ENCODE data around the gene AMMECR1.

AMMECR1 gene

DNA sequence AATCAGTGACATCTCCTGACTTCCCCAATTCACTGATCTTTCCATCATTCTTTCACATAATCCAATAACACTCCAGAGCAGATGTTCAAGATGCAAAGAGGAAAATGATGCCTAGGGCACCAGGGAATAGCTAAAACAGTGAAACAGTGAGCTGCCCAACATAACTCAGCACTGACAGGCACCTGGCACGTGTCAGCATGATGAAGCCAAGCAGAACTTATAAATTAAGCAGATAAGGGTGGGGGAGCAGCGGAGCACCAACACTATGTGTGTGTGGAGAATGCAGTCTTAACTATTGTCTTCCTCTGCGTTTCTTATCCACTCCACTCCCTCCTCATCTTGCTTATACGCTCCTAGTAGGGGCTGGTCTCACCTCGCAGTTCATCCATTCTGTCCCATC, 89.4 kb downstream of the AMMECR1 start:
- no peak overlapping the region for H3K4me3 ChIP-seq (ENCODE audit: low read depth, low read length)
- TF ChIP-seq, protein P1, sequence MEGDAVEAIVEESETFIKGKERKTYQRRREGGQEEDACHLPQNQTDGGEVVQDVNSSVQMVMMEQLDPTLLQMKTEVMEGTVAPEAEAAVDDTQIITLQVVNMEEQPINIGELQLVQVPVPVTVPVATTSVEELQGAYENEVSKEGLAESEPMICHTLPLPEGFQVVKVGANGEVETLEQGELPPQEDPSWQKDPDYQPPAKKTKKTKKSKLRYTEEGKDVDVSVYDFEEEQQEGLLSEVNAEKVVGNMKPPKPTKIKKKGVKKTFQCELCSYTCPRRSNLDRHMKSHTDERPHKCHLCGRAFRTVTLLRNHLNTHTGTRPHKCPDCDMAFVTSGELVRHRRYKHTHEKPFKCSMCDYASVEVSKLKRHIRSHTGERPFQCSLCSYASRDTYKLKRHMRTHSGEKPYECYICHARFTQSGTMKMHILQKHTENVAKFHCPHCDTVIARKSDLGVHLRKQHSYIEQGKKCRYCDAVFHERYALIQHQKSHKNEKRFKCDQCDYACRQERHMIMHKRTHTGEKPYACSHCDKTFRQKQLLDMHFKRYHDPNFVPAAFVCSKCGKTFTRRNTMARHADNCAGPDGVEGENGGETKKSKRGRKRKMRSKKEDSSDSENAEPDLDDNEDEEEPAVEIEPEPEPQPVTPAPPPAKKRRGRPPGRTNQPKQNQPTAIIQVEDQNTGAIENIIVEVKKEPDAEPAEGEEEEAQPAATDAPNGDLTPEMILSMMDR (IDR thresholded peaks at IDR 0.05; ENCODE audit: borderline replicate concordance, insufficient read depth, low read depth, low read length) = no peak

DNA sequence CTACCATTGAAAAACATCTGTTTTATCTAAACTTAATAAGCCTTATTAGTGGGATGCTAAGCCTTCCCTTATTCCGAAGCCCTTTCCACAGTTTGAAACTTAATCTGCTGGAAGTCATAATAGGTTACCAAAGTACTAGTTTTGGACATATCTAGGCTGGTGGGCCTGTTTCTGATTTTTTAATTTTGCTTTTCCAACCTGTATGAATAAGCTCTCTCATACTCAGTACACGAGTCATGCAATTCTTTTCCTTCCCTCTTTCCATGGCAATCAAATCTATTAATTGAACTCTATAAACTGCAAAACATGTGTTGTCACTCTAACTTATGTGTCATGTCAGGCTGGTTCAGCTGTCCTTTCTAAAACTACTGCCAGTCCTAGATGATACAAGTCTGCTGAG, 91.0 kb downstream of the AMMECR1 start:
- no peak overlapping the region for H3K4me3 ChIP-seq (ENCODE audit: low read depth, low read length)
- TF ChIP-seq, protein P1 (IDR thresholded peaks at IDR 0.05; ENCODE audit: borderline replicate concordance, insufficient read depth, low read depth, low read length) = no peak

DNA sequence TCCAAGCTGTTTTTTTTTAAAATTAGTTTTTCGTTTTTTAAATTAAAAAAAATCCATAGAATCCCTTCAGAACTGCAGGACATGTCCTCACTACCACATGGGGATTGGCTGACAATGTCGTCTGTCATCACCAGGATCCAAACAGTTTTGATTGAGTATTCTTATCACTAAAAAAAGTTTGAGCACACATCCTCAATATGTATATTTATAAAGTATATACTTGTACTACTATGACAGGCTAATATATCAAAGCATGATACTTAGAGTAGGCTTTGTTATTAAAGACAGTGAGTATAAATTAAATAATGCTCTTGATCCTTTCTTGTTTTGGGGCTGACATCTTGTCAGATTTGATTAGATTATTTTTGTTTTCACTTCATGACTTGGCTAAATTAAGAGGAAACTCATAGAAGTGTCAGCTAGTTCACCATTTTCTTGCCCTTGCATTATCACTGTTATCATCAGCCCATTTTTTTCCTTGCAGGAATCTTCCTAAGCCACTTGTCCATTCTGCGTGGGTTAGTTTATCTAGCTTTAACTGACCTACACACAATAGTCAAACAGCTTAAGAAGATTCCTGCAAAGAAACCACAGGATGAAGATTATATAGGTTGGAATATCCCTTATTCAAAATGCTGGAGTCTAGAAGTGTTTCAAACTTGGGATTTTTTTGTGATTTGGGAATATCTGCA, 92.8 kb downstream of the AMMECR1 start:
- no peak overlapping the region for H3K4me3 ChIP-seq (ENCODE audit: low read depth, low read length)

DNA sequence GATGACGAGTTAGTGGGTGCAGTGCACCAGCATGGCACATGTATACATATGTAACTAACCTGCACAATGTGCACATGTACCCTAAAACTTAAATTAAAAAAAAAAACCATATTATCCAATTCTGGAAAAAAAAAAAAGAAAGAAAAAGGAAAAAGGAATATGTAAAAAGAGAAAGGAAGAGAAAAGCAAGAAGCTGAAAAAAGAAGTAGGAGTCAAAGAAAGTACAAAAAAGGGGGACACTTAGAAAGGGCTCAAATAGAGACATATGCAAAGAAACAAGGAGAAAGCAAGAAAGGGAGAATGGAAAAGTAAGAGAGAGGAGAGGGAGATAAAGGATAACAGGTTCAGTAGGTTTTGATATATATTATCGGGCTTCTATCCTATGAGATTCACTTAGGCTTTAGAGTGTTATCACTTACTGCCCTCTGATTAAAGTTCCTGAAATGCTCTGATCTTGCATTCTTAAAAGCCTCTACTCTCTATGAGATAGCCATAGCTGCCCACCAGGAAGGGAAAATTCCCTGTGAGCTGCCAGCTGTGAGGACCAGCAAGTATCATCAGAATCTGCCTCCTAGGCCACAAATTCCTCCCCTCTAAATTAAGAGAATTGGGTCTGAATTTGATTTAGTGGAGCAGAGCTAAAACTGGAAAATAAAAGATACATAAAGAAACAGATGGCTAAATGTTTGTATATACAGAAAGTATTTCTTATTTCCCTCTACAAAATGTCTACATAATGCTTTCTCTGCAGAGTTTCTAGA, 95.2 kb downstream of the AMMECR1 start:
- TF ChIP-seq, protein P1 (IDR thresholded peaks at IDR 0.05; ENCODE audit: borderline replicate concordance, insufficient read depth, low read depth, low read length) = no peak
- H3K4me3 ChIP-seq (ENCODE audit: low read depth, low read length) = no peak overlapping the region

More for the DNA sequence above, 92.8 kb downstream of the AMMECR1 start:
- TF ChIP-seq, protein P1 (IDR thresholded peaks at IDR 0.05; ENCODE audit: borderline replicate concordance, insufficient read depth, low read depth, low read length) = no peak

DNA sequence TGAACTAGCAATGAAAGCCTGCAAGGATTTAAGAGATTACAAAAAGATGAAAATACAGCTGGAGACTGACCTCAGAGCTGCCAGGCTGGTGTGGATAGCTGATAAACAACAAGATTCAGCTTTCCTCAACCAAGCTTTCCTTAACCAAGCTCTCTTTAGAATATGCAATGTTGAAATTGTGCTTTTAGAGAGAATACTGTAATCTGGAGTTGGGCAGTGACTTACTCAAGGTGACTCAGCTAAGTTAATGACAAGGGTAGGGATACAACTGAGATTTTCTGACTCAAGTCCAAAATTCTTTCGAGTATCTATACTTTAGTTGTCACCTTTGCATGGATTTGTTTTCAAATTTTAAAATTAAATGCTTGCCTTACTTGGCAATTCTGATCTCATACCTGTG, 98.0 kb downstream of the AMMECR1 start:
- no peak overlapping the region for H3K4me3 ChIP-seq (ENCODE audit: low read depth, low read length)
- TF ChIP-seq, protein P1 (IDR thresholded peaks at IDR 0.05; ENCODE audit: borderline replicate concordance, insufficient read depth, low read depth, low read length) = no peak

DNA sequence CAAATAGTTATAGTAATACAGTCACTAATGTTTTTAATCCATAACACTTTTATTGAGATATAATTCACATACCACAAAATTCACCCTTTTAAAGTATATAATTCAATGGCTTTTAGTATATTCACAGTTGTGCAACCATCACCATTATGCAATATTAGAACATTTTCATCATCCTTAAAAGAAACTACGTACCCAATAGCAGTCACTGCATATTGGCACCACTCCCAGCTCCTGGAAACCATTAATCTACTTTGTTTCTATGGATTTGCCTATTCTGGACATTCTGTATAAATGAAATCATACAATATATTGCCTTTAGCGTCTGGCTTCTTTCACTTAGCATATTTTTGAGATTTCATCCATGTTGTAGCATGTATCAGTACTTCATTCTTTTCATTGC, 99.3 kb downstream of the AMMECR1 start:
- H3K4me3 ChIP-seq (ENCODE audit: low read depth, low read length) = no peak overlapping the region
- TF ChIP-seq, protein P1 (IDR thresholded peaks at IDR 0.05; ENCODE audit: borderline replicate concordance, insufficient read depth, low read depth, low read length) = no peak

DNA sequence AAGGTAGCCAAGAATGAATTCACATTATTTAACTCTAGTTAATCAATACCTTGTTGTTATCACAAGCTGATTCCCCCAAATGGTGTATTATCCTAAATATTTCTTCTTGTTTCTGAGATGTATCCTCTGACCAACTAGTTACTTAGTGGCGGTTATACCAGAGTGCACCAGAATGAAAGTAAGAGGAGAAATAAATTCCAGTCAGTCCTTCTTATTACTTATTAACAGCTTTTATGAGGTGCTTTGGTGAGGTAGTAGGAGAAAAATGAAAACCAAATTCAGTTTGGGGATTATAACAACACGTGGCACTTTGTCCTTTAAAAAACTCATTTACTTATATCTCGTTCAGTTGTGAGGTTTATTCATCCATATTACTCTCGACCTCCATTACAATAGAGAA, 101.9 kb downstream of the AMMECR1 start:
- TF ChIP-seq, protein P1 (IDR thresholded peaks at IDR 0.05; ENCODE audit: borderline replicate concordance, insufficient read depth, low read depth, low read length) = no peak
- H3K4me3 ChIP-seq (ENCODE audit: low read depth, low read length) = no peak overlapping the region
